Heart left ventricle (tissue), 13 donors: ENCODE data around the gene BICD1.

Experiments used
- POLR2A ChIP-seq, 2 donors: fragments of 450-650 bp; IDR thresholded peaks; one replicate each; pipeline ENCODE4 v1.6.1; 2017; ENCODE audit warnings: antibody characterized with exemption in 2 of 2, mild to moderate bottlenecking in 2 of 2, moderate library complexity in 2 of 2
- TF ChIP-seq, protein P1 (sequence below), 12 donors: fragments of 200-600 bp; sonication (generic) in 4 of 12; IDR thresholded peaks; one replicate each; pipeline versions ENCODE4 v1.5.0 to v1.8.0; 2018 to 2022; ENCODE audit warnings: antibody characterized with exemption in 12 of 12, mild to moderate bottlenecking in 5 of 12
- donor health status: ischemic (EF 13 %, LVEDD 7.1; RV severe dilation, severe dysfunction).
- donor health status: DM: no; HTN: yes; CAD: no.
- donor health status: DM: no; HTN: no; CAD: no.
- donor health status: ischemic (EF 25% LVEDD 6.9; RV normal size, moderate dysfunction).
- donor health status: ischemic (EF 25% LVEDD 5.7; RV mildly dilated, moderate dysfunction).
- donor health status: ischemic (EF 35%, LVEDD 5.7; RV mildly dilated, moderate dysfunction).
- donor health status: nonischemic (EF 11% LVEDD 7.7; RV severe dilation, severe dysfunction).
- donor health status: DM: yes; HTN: yes; CAD: no.
- donor health status: PGD.
- donor health status: ischemic (EF 29% LVEDD 5.4; RV normal size, mild dysfunction).
- donor health status: nonischemic (EF 23%, LVEDD 6.1; RV moderate dilation, normal function).

DNA sequence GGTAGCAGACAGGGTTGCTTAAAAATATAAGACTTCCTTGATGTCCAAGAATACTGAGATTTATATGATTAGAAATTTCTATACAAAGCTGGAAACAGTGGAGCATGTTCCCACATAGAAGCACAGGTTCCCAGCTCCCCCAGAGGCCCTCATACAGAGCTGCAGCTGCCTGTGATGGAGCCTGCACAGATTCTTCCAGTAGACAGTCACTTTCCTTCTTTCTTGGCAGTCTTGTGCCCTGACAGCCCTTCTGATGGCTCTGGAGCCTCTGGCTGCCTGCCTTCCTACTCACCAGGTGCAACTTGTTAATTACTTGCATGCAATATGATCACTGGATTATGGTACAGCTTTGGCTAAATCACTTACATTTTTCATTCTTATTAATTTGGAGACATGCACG, 44.4 kb downstream of the BICD1 start:
- TF ChIP-seq, protein P1, sequence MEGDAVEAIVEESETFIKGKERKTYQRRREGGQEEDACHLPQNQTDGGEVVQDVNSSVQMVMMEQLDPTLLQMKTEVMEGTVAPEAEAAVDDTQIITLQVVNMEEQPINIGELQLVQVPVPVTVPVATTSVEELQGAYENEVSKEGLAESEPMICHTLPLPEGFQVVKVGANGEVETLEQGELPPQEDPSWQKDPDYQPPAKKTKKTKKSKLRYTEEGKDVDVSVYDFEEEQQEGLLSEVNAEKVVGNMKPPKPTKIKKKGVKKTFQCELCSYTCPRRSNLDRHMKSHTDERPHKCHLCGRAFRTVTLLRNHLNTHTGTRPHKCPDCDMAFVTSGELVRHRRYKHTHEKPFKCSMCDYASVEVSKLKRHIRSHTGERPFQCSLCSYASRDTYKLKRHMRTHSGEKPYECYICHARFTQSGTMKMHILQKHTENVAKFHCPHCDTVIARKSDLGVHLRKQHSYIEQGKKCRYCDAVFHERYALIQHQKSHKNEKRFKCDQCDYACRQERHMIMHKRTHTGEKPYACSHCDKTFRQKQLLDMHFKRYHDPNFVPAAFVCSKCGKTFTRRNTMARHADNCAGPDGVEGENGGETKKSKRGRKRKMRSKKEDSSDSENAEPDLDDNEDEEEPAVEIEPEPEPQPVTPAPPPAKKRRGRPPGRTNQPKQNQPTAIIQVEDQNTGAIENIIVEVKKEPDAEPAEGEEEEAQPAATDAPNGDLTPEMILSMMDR (IDR thresholded peaks at IDR 0.05), result no peak
- no peak for TF ChIP-seq POLR2A (IDR thresholded peaks at IDR 0.05)
